ENCODE measurements around the gene FNDC3B.

GRCh38 chr3:172082269-172082668, 42.9 kb downstream of the FNDC3B start:
- no peak for TF ChIP-seq CTCF (IDR thresholded peaks at IDR 0.05)
- TF ChIP-seq EZH2 (IDR thresholded peaks at IDR 0.05; ENCODE audit: borderline replicate concordance, insufficient read depth, low read depth, low read length, poor library complexity, severe bottlenecking), result no peak

Data from B cell (primary cell).